ENCODE data around the gene LIMK2.
"Not testable (repeated sequence)": the region's sequence is repeated elsewhere in the genome, so short reads cannot be mapped to it uniquely, and the experiment has no call there.

Gene LIMK2

DNA sequence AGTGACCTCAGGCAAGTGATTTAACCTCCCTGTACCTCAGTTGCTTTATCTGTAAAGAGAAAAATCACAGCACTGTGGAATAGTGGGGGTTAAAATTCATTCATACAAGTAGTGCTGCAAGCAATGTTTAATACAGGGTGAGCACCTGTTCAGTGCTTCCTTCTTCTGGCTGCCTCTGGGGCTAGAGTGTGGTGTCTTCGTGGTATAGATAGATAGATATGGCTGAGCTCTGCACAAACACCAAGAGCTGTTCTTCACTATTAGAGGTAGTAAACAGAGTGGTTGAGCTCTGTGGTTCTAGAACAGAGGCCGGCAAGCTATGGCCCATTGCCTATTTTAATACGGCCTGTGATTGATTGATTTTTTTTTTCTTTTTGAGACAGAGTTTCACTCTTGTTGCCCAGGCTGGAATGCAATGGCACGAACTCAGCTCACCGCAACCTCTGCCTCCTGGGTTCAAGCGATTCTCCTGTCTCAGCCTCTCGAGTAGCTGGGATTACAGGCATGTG is 32.9 kb downstream of the LIMK2 start:
- DNase-seq = no peak

DNA sequence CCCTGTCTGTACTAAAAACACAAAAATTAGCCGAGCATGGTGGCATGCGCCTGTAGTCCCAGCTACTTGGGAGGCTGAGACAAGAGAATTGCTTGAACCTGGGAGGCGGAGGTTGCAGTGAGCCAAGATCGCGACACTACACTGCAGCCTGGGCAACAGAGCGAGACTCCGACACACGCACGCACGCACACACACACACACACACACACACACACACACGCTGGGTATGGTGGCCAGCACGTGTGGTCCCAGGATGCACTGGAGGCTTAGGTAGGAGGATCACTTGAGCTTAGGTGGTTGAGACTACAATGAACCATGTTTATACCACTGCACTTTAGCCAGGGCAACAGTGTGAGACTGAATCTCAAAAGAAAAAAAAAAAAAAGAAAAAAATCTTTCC is 33.9 kb downstream of the LIMK2 start:
- DNase-seq = not testable (repeated sequence)

DNA sequence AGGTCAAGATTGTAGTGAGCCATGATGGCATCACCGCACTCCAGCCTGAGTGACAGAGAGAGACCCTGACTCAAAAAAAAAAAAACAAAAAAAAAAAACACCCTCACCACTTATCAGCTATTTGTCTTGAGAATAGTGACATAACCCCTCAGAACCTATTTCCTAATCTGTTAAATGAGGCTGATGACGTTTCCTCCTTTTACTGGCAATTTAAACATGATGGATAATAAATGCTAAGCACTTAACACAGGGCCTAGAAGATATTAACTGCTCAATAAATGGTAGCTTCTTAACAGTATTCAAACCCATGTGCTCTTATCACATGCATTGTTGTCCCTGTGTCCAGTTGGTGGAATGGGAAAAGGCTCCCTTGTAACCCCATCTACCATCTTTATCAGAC is 34.6 kb downstream of the LIMK2 start:
- DNase-seq = no peak

DNA sequence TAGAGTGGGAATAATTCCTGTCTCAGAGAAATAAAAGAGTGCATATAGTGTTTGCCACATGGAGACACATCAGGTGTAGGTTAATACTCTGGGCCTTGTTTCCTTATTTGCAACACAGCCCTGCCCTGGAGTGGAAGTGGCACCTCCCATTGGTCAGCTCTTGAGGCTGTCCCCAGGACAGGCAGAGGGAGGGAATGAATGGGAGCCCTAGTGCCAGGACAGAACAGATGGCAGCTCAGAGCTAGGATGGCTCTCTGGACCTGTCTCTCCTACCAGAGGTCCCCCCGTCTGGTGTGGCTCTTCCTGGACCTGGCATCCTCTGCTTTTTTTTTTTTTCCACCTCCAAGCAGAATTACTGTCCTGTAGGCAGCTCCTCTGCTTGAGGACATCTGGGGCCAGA is 35.6 kb downstream of the LIMK2 start:
- no peak for DNase-seq

DNA sequence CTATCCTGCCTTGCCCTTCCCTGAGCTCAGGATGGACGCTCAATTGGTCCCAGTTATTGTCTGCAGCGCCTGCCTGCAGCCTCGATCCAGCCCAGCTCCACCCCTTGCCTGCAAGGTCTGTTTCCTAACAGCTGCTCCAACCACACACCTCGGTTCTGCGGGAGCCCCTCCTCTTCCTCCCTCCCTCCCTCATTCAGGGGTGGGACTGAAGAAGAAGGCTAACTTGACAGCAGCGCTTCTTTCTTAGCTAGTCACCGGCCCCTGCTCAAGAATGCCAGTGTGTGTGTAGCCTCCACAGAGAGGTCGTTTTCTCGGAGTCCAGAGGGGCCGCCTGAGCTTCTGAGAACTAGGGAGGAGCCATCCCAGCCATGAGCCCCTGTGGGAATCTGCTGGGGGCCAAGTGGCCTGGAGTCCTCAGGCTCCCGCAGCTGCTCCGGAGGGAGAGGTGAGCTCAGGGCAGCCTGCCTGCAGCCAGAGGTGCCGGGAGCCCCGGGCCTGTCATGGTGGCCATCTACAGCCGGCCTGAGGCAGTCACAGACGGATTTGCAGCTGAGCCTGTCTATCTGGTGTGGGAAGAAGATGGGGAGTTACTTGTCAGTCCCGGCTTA is 36.1 kb downstream of the LIMK2 start:
- no peak for DNase-seq

DNA sequence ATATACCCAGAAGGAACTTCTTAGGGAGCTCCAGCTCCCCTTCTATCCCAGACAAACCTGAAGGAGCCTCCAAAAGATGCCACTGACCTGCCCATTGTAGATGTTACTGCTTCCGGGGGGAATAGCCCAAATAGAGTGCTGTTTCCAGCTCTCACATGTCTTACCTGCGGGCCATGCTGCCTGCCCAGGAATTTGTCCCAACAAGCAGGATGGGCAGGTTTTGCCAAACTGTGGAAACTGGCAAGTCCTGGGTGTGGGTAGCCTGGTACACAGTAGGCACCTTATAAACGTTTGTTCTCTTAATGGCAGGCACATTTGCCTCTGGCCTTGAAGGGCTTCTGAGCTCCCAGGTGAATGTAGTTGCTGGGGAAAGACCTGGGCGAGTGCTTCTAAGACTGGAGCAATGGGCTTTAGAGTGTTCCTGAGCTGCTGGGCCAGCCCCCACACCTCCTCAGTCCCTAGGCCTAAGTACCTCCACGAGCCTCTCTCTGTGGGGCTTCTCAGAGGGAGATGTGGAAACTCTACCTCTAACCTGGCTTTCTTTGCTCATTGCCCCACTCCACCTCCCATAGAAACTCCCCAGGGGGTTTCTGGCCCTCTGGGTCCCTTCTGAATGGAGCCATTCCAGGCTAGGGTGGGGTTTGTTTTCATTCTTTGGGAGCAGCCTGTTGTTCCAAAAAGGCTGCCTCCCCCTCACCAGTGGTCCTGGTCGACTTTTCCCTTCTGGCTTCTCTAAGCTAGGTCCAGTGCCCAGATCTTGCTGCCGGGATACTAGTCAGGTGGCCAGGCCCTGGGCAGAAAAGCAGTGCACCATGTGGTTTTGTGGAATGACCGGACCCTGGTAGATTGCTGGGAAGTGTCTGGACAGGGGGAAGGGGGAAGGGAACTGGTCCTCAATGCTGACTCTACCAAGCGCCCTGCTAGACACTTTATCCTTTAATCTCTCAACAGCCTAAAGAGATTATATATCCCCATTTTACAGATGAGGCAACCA is 37.2 kb downstream of the LIMK2 start:
- no peak for DNase-seq

DNA sequence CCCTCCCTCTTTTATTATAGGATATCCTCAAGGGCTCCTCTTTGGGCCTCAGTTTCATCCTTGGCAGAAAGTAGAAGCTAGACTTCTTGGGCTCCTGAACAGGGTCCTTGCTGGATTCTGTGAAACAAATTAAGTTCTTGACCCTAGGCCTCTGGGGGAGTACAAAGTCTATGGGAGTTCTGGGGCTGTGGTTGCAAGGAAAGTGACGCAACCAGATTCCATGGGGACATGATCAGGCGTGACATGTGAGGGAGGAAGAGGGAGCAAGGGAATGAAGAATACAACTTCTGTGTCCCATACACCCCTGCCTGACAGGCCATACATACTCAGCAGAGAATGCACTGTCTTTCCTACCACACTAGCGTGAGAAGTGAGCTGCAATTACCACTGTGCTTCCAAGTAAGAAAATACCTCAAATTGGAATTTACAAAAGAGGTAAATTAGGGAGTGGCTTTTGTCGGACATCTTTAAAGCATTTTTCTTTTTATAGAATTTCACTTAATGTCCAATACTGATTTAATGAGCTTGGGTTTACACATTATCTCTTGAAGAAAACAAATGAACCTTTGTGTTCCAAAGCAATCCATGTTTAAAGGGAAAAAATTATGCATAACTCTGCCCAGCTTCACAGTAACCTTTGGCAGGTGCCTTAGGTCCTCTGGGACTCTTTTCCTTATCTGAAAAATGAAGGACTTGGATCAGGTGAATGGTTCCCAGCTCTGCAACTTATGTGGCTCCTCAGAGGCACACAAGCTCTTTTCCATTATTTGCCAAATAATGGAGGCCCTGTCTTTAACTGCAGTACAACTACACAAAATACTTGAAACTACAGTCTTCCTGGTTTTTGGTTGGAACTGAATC is 38.9 kb downstream of the LIMK2 start:
- DNase-seq = no peak

DNA sequence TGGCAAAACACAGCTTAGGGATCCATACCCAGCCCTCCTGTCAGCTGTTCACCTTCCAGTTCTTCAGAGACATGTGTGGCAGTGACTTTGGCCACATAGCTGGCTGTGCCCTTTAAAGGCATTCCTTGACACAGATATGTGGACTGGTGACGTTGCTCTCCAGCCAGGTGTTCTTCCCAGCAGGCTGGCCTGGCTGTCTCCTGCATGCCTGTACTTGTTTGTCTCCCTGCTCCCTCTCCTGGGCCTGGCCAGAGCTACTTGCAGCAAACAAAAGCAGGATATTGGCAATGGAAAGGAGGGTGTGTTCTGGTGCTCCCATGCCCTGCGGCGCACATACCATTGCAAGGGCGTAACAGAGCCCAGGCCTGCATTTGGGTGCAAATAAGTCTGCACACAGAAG is 41.9 kb downstream of the LIMK2 start:
- DNase-seq = no peak

DNA sequence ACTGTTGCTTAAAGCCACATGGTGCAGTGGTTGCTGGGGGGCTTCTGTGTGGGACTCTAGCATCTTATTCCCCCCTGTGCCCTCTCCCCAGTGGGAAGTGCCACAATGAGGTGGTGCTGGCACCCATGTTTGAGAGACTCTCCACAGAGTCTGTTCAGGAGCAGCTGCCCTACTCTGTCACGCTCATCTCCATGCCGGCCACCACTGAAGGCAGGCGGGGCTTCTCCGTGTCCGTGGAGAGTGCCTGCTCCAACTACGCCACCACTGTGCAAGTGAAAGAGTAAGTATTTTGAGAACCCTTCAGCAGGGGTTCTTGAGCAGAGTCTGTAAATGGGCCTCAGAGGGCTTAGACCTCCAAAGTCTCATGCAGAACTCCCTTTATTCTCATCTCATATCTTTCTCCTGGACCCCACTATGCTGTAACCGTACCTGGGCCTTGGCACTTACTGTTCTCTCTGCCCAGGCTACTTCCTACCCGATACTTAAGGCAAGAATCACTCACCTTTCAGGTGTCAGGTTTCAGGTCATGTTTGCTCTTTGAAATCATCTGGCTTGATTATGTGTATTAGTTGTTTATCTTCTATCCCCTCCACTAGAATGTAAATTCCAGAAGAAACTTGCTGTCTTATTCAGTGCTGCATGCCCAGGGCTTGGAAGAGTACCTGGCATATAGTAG is 47.8 kb downstream of the LIMK2 start:
- DNase-seq = no peak

DNA sequence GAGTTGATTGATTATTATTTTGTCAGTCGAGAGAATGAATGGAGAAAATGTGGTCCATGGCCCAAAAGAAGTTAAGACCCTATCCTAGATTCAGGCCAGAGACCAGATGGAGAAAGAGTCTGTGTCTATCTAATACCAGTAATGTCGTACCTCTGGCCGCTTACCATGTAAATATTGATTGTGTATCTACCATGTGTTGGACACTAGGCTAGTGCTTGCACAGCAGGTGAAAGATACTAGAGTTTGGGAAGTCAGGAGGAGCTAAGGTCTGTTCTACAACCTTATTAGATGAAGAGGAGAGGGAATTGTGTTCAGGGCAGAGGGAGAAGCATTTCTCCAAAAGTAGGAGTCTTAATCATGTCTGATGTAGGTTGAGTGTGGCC is 48.4 kb downstream of the LIMK2 start:
- no peak for DNase-seq

DNA sequence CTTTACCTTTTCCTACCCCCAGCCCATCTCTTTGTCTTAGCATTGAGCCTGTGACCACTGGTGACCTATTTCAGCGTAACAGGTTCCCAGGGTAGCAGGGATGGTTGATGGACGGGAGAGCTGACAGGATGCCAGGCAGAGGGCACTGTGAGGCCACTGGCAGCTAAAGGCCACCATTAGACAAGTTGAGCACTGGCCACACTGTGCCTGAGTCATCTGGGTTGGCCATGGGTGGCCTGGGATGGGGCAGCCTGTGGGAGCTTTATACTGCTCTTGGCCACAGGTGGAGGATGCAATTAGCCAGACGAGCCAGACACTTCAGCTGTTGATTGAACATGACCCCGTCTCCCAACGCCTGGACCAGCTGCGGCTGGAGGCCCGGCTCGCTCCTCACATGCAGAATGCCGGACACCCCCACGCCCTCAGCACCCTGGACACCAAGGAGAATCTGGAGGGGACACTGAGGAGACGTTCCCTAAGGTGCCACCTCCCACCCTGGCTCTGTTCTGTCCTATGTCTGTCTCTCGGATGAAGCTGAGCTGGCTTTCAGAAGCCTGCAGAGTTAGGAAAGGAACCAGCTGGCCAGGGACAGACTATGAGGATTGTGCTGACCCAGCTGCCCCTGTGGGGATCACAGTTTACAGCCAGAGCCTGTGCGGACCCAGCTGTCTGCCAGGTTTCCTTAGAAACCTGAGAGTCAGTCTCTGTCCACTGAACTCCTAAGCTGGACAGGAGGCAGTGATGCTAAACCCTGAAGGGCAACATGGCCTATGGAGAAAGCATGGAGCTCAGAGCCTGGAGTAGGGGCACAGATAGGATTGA is 50.4 kb downstream of the LIMK2 start:
- no peak for DNase-seq

DNA sequence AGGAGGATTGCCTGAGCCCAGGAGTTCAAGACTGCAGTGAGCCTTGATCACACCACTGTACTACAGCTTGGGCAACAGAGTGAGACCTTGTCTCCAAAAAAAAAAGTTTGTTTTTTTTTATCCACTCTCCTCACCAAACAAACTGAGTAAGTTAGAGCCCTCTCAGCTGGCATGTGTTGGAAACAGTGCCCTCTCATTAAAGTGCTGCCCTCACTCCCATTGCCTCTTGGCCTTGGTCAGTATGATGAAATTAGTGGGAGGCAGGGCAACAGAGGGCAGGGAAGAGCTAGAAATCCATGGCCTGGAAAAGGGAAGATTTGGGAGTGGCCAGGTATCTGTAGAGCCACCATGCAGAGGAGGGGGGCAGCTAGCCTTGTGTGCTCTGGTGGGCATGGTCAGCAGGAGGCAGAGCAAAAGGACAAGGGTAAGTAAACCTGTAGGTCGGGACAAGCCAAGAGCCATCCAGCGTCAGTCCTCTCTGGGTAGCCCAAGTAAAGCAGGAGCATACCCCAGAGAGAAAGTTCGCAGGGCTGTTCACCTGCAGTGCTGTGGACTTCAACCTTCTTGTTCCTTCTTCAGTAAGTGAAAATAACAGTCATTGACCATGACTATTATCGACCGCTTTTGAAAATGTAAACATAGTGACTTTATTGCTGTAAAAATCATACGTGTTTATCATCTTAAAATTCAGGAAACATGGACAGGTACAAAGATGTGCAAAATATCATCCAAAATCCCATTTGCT is 52.0 kb downstream of the LIMK2 start:
- DNase-seq = no peak

DNA sequence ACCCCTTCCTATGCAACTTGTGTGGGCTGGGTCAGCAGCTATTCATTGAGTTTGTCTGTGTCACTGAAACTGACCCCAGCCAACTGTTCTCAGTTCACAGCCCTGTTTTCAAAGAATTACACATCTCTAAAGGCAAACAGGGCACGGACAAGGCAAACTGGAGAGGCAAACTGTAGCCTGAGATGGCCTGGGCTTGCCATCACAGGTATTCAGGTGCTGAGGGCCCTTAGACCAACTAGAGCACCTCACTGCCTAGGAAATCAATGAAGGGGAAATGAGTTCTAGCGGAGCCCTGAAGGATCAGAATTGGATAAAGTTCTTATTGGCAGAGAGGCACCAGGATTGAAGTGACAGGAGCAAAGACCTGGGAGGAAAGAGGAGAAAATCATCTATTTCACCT is 56.2 kb downstream of the LIMK2 start:
- no peak for DNase-seq

DNA sequence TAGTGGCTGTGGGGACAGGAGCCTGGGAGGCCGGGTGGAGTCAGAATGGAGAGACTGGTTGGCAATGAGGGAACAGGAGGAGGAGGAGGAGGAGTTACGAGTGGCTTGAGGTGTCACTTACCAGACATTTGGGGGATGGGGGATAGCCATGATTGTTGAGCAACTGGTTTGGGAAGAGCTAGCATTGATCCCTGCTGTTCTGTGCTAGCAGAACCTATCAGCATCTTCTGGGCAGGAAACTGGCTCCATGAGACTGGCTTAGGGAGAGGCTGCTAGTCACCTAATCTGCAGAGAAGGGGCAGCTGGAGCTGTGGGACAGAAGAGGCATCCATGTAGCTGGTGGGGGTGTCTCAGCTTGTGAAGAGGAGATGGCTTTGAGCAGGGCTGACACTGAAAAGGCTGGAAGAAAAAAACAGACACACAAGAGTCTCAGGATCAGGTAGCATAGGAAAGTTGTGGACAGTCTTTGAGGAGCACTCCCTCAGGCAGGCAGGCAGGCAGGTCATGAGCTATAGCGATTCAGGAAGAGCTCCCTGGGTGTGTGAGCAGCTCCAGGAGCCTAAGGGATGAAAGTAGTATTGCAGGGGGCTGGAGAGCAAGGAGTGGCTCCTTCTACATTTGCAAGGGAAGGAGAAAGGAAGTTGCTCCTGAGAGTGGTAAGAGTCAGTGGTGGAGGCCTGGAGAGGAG is 57.9 kb downstream of the LIMK2 start:
- DNase-seq = no peak

DNA sequence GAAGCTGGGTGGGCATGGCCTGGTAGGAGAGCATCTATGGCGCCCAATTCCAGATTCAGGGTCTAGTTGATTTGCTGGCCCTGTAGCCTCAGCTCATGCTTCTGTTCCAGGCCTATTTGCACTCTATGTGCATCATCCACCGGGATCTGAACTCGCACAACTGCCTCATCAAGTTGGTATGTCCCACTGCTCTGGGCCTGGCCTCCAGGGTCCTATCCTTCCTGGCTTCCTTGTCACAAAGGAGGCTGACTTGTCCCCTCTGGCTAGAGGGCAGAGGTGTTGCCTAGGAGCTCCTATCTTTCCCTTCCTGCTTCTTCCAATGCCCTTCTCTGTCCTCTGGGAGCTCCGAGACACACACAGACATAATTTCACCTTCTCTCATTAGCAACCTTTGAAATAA is 58.9 kb downstream of the LIMK2 start:
- no peak for DNase-seq

DNA sequence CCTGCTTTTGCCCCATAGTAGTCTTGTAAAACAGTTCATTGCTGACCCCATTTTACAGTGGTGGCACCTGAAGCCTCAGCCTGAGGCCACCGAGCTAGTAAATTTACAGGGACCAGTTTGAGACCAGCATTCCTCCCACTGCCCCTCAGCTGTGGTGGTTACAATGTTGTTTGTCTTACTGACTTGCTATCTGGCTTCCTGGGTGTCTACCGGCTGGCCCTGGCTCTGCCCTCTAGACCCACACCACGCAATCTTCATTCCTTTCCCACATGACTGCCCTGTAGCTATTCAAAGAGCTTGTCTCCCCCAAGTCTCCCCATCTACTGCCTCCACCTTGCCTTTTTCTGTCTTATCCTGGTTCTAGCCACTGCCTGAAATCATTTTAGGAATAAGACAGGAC is 59.4 kb downstream of the LIMK2 start:
- no peak for DNase-seq

DNA sequence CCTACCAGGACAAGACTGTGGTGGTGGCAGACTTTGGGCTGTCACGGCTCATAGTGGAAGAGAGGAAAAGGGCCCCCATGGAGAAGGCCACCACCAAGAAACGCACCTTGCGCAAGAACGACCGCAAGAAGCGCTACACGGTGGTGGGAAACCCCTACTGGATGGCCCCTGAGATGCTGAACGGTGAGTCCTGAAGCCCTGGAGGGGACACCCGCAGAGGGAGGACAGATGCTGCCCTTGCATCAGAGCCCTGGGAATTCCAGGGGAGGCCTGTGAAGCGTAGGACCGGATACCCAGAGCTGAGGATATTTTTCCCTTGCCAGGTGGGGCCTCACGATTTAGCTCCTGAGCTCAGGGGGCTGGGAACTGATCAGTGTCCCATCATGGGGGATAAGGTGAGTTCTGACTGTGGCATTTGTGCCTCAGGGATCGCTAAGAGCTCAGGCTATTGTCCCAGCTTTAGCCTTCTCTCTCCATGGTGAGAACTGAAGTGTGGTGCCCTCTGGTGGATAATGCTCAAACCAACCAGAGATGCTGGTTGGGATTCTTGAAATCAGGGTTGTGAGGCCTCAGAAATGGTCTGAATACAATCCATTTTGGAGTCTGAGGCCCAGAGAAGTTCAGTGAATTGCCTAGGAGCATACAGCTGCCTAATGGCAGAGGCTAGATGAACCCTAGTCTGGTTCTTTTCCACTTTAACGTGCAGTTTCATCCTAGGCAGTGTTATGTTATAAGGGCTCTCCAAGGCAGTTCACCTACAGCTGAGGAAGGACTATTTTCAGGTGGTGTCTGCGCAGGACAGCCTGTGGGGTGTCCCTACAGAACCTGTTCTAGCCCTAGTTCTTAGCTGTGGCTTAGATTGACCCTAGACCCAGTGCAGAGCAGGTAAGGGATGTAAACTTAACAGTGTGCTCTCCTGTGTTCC is 60.7 kb downstream of the LIMK2 start:
- DNase-seq = no peak

DNA sequence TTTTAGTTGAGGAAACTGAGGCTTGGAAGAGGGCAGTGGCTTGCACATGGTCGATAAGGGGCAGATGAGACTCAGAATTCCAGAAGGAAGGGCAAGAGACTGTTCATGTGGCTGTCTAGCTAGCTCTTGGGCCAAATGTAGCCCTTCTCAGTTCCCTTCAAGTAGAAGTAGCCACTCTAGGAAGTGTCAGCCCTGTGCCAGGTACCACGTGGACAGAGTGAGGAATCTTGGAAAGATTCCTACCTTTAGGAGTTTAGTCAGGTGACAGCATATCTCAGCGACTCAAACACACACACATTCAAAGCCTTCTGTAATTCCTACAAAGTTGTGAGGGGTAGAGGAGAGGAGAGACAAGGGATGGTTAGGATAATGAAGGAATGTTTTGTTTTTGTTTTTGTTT is 61.9 kb downstream of the LIMK2 start:
- no peak for DNase-seq

DNA sequence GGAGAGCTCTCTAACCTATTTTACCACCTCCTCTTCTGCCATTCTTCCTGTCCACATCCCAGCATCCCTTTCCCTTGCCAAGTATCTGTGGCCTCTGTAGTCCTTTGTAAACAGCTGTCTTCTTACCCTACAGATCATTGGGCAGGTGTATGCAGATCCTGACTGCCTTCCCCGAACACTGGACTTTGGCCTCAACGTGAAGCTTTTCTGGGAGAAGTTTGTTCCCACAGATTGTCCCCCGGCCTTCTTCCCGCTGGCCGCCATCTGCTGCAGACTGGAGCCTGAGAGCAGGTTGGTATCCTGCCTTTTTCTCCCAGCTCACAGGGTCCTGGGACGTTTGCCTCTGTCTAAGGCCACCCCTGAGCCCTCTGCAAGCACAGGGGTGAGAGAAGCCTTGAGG is 62.9 kb downstream of the LIMK2 start:
- no peak for DNase-seq

Data from cortex of kidney (tissue), 1 donor.